Measurements from ENCODE around the gene ZNF207.
"Not testable (repeated sequence)": the region's sequence is repeated elsewhere in the genome, so short reads cannot be mapped to it uniquely, and the experiment has no call there.

Gene ZNF207

DNA sequence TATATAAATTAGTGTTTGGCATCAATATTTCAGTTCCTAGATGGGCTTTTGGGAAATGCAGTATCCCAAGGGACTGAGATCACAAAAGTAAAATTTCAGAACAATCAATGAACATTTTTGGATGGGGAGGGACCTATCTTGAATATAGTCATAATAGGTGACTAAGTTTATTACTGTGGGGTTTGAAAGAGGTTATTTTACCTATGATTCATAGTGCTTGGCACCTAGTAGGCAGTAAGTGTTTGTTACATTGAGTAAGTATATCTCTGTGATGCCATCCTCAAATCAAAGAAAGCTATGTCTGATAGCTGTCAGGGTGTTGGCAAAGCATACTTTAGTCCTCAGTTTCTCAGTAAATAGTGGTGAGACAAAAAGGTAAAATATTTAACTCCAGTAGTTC lies 36.9 kb downstream of the ZNF207 start:
- DNase-seq (ENCODE audit: low spot score): peak; percentile 60

DNA sequence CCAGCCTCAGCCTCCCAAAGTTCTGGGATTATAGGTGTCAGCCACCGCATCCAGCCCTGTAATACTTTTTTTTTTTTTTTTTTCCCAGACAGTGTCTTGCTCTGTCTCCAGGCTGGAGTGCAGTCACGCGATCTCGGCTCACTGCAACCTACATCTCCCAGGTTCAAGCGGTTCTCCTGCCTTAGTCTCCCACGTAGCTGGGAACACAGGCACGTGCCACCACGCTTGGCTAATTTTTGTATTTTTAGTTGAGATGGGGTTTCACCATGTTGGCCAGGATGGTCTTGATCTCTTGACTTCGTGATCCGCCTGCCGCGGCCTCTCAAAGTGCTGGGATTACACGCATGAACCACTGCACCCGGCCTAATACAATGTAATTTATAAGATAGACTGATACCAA lies 38.2 kb downstream of the ZNF207 start:
- DNase-seq (ENCODE audit: low spot score): not testable (repeated sequence)

DNA sequence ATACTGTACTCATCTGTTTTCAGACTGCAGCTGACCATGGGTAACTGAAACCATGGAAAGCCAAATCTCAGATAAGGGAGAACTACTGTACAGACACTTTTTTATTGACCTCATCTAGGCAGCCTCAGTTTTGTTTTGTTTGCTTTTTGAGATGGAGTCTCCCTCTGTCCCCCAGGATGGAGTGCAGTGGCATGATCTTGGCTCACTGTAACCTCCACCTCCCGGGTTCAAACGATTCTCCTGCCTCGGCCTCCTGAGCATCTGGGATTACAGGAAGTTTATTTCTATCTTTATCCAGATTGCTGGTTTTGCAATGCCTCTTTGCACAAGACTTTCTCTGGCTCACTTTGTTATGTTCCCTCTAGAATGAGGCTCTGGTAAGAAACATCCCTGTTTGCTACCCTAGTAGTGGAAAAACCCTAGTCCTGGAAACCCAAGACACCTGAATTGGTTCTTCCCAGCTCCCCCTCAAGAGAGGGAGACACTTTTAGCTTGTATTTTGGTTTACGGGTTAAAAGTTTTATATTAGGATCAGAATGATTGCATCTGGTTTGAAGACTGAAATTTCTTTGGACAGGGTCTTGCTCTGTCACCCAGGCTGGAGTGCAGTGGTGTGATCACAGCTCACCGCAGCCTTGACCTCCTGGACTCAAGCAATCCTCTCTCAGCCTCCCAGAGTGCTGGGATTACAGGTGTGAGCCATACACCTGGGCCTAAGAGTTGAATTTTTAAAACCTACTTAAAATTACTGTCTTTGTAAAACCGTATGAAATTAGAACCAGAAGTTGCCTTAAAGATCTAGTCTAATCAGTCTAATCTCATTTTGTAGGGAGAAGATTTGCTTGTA lies 38.9 kb downstream of the ZNF207 start:
- DNase-seq (ENCODE audit: low spot score): no peak

DNA sequence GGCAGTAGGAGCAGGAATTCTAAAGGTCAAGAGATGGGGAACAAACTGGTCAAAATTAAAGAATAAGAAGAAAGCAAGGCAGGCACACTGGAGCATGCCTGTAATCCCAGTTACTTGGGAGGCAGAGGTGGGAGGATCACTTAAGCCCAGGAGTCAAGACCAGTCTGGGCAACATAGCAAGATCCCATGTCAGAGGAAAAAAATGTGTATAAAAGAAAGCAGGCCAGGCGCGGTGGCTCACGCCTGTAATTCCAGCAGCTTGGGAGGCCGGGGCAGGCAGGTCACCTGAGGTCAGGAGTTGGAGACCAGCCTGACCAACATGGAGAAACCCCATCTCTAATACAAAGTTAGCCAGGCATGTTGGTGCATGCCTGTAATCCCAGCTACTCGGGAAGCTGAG lies 43.9 kb downstream of the ZNF207 start:
- DNase-seq (ENCODE audit: low spot score): no peak

DNA sequence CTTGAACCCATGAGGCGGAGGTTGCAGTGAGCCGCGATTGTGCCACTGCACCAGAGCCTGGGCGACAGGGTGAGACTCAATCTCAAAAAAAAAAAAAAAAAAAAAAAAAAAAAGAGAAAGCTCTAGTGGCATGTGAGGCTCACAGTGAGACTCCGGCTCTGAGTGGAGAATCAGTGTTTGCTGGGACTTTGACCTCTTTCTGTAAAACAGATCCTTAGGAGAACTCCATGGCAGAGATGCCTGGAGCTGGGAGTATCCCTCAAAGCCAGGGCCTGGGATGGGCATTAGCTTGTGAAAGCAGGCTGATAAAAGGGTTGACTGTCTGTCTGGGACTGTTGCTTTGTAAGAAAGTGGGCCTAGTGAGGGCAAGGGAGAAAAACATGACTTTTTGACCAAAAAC lies 46.4 kb downstream of the ZNF207 start:
- DNase-seq (ENCODE audit: low spot score): no peak

DNA sequence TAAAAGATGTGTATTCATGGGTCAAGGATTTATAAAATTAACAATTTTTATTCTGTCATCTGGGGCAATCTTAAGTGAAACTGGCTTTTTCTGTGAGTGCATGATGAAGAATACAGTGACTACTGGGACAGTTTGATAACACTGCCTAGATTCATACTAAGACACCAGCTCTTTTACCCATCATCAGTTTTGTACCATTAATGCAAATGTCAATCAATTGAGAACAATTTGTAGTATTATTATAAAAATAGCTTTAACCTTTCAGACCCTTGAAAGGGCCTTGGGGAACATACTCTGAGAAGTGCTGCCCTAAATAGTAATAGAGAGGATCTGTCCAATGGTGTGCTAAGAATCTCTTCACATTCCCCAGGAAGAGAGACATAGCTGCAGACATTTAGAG lies 49.0 kb downstream of the ZNF207 start:
- DNase-seq (ENCODE audit: low spot score): no peak

DNA sequence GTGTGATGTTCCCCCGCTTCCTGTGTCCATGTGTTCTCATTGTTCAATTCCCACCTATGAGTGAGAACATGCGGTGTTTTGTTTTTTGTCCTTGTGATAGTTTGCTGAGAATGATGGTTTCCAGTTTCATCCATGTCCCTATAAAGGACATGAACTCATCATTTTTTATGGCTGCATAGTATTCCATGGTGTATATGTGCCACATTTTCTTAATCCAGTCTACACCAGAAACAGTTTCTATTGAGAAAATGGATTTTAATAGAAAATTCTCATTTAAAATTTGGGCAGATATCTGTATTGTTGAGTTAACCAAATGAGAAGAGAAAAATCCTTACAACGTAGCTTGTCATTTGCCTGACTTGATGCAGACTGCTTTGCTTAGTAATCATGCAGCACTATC lies 60.1 kb downstream of the ZNF207 start:
- not testable (repeated sequence) for DNase-seq (ENCODE audit: low spot score)

DNA sequence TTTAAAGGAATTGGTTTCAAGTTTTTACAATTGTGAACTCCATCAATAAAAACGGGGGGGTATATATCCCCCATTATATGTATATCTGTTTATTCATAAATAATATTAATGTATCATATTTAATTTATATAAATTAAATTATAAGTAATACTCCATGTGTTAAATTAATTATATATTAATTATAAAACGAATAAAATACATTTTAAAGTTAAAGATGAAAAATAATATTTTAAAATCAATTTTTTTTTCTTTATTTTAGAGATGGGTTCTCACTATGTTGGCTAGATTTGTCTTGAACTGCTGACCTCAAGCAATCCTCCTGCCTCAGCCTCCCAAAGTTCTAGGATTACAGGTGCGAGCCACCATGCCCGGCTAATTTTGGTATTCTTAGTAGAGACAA lies 76.9 kb downstream of the ZNF207 start:
- no peak for DNase-seq (ENCODE audit: low spot score)

DNA sequence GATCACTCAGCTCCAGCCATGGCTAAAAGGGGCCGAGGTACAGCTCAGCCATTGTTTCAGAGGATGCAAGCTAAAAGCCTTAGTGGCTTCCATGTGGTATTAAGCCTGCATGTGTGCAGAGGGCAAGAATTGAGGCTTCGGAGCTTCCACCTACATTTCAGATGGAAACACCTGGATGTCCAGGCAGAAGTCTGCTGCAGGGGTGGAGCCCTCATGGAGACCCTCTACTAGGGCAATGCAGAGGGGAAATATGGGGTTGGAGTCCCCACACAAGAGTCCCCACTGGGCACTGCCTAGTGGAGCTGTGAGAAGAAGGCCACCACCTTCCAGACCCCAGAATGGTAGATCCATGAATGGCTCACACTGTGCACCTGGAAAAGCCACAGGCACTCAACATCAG lies 79.6 kb downstream of the ZNF207 start:
- no peak for DNase-seq (ENCODE audit: low spot score)
